HG02763 (cell line): Measurements from ENCODE around the gene CPSF7.
A peak's percentile ranks its signal among the peaks of the same experiment; 100 is the strongest.
"Not testable (repeated sequence)": the region's sequence is repeated elsewhere in the genome, so short reads cannot be mapped to it uniquely, and the experiment has no call there.

Experiments
- ATAC-seq: cut with Tn5 transposase; IDR thresholded peaks from one replicate; pipeline ENCODE4 v1.9.1; 2021; ENCODE audit warnings: mild to moderate bottlenecking, moderate library complexity; ENCODE audit not compliant: unreplicated experiment

The CPSF7 gene

GRCh38 chr11:61429691-61430582, at the start of gene CPSF7, which contains the start of gene SDHAF2:
CPSF7 (minus strand) TSS chr11:61429975; CDS start chr11:61429235, 740 bp downstream.
SDHAF2 (plus strand) TSS chr11:61430124; CDS start chr11:61430147, 23 bp downstream.
- peak; percentile 81 for ATAC-seq

- ATAC-seq: no peak
These were observed 48.0 kb upstream of the CPSF7 start for GRCh38 chr11:61477727-61478148.

GRCh38 chr11:61477126-61477525, 47.4 kb upstream of the CPSF7 start:
- no peak for ATAC-seq

- ATAC-seq: no peak
These were observed 46.6 kb upstream of the CPSF7 start for GRCh38 chr11:61476371-61476770.

- no peak for ATAC-seq
These were observed 45.7 kb upstream of the CPSF7 start for GRCh38 chr11:61475433-61475832.

GRCh38 chr11:61474013-61474643, 44.4 kb upstream of the CPSF7 start:
- no peak for ATAC-seq

- ATAC-seq: no peak
These were observed 43.7 kb upstream of the CPSF7 start for GRCh38 chr11:61473370-61474012.

- ATAC-seq: no peak
These were observed 43.1 kb upstream of the CPSF7 start for GRCh38 chr11:61472868-61473267.

GRCh38 chr11:61472282-61472681, 42.5 kb upstream of the CPSF7 start:
- no peak for ATAC-seq

- no peak for ATAC-seq
These were observed 38.2 kb upstream of the CPSF7 start for GRCh38 chr11:61468002-61468401.

- ATAC-seq: not testable (repeated sequence)
These were observed 37.8 kb upstream of the CPSF7 start for GRCh38 chr11:61467602-61468001.

GRCh38 chr11:61460986-61461385, 31.2 kb upstream of the CPSF7 start:
- no peak for ATAC-seq

GRCh38 chr11:61460474-61460881, 30.7 kb upstream of the CPSF7 start:
- no peak for ATAC-seq

- ATAC-seq: no peak
These were observed 24.7 kb upstream of the CPSF7 start for GRCh38 chr11:61454520-61454919.

- no peak for ATAC-seq
These were observed 23.9 kb upstream of the CPSF7 start for GRCh38 chr11:61453695-61454094.

GRCh38 chr11:61452825-61453224, 23.1 kb upstream of the CPSF7 start:
- no peak for ATAC-seq

- no peak for ATAC-seq
These were observed 18.8 kb upstream of the CPSF7 start for GRCh38 chr11:61448552-61448927.

GRCh38 chr11:61447601-61448551, 18.1 kb upstream of the CPSF7 start:
- ATAC-seq: no peak

GRCh38 chr11:61446211-61446651, 16.5 kb upstream of the CPSF7 start:
- no peak for ATAC-seq

GRCh38 chr11:61445516-61445915, 15.7 kb upstream of the CPSF7 start:
- ATAC-seq: no peak
